GM12878 (cell line): Measurements from ENCODE around the gene SELE. TPM values are rescaled to one million over a fixed set of nuclear protein-coding genes. Genes with fewer than 3 reads are reported as not detected.

Experiments
- ATAC-seq: fragments of 200-7000 bp; cut with Tn5 transposase; 3 replicates; pipeline ENCODE4 v1.9.1; 2020; ENCODE audit warnings: mild to moderate bottlenecking, moderate library complexity
- BruUV-seq: library from RNA; stranded (reverse); fragments of 400-500 nt; replicated peaks from 2 replicates; lab custom pipeline; 2021; lab: Mats Ljungman, UMichigan
- CTCF ChIA-PET: fragments of 300-600 bp; sonication (Branson Sonifier 250); formaldehyde crosslinking; extraction: SDS; loops from one replicate; lab custom pipeline; 2021; ENCODE audit warnings: inconsistent platforms; lab: Yijun Ruan, JAX
- POLR2A ChIA-PET: fragments of 350-600 bp; formaldehyde crosslinking; extraction: SDS; loops from one replicate; lab custom pipeline; 2021; ENCODE audit warnings: inconsistent platforms; lab: Charles Lee
- RAD21 ChIA-PET: fragments of 300-600 bp; sonication (Branson Sonifier 250); formaldehyde crosslinking; loops from one replicate; lab custom pipeline; 2023; ENCODE audit warnings: antibody characterized with exemption; ENCODE audit not compliant: unreplicated experiment; lab: Charles Lee
- SMC1A ChIA-PET: fragments of 300-600 bp; sonication (Branson Sonifier 250); formaldehyde crosslinking; loops from one replicate; lab custom pipeline; 2023; ENCODE audit not compliant: unreplicated experiment, uncharacterized antibody; lab: Charles Lee
- DNase-seq: peaks from one replicate; pipeline ENCODE4 v3.0.0-alpha.2; 2011; ENCODE audit warnings: low read depth, low spot score
- FAIRE-seq: peaks from 3 replicates; lab custom pipeline; 2011; peaks lifted over from hg19 to GRCh38; lab: Jason Lieb, UNC
- H2AFZ ChIP-seq: 2 replicates; pipeline ENCODE4 v1.6.0; 2011; ENCODE audit warnings: low read depth, low read length, control low read depth; ENCODE audit not compliant: control insufficient read depth
- H3K27ac ChIP-seq: 2 replicates; pipeline ENCODE4 v1.5.1; 2011; ENCODE audit warnings: control low read depth; ENCODE audit not compliant: control insufficient read depth, insufficient read depth
- H3K27me3 ChIP-seq, 2 experiments: replicated peaks in 1 of 2; 2 replicates each; pipeline versions ENCODE4 v1.6.0 to v1.6.1; 2011; ENCODE audit warnings: low read length in 1 of 2; ENCODE audit not compliant: control insufficient read depth in 2 of 2, insufficient read depth in 2 of 2
- H3K36me3 ChIP-seq, 2 experiments: 2 replicates each; pipeline ENCODE4 v1.5.1; 2011; ENCODE audit warnings: low read length in 1 of 2; ENCODE audit not compliant: control insufficient read depth in 2 of 2, insufficient read depth in 2 of 2
- H3K4me1 ChIP-seq: 2 replicates; pipeline ENCODE4 v1.6.1; 2011; ENCODE audit warnings: mild to moderate bottlenecking, low read length, moderate library complexity, mixed read lengths; ENCODE audit not compliant: control insufficient read depth, insufficient read depth
- H3K4me2 ChIP-seq: 2 replicates; pipeline ENCODE4 v1.6.0; 2011; ENCODE audit warnings: control low read depth; ENCODE audit not compliant: control insufficient read depth, insufficient read depth
- H3K4me3 ChIP-seq: fragments of 200-600 bp; sonication (generic); 2 replicates; pipeline ENCODE4 v1.5.1; 2016
- H3K79me2 ChIP-seq: 2 replicates; pipeline ENCODE4 v1.6.0; 2011; ENCODE audit warnings: low read length; ENCODE audit not compliant: control insufficient read depth, insufficient read depth
- H3K9ac ChIP-seq: 2 replicates; pipeline ENCODE4 v1.8.0; 2011; ENCODE audit warnings: low read length, control low read depth, mixed read lengths; ENCODE audit not compliant: control insufficient read depth, insufficient read depth
- H3K9me3 ChIP-seq: replicated peaks from 3 replicates; pipeline ENCODE4 v1.5.1; 2011; ENCODE audit warnings: mild to moderate bottlenecking, low read length; ENCODE audit not compliant: control insufficient read depth, insufficient read depth
- H4K20me1 ChIP-seq: 2 replicates; pipeline ENCODE4 v1.6.0; 2011; ENCODE audit not compliant: control insufficient read depth, insufficient read depth
- ATF7 ChIP-seq: fragments of 450-650 bp; IDR thresholded peaks from 2 replicates; pipeline ENCODE4 v1.6.1; 2016; ENCODE audit warnings: low read depth, mild to moderate bottlenecking
- RB1 ChIP-seq: fragments of 450-650 bp; formaldehyde crosslinking; IDR thresholded peaks from 2 replicates; pipeline ENCODE4 v1.6.1; 2017; ENCODE audit warnings: mild to moderate bottlenecking, borderline replicate concordance
- REST ChIP-seq: IDR thresholded peaks from 2 replicates; pipeline ENCODE4 v1.6.1; 2012; ENCODE audit warnings: mild to moderate bottlenecking, low read depth, low read length
- SPI1 ChIP-seq: IDR thresholded peaks from 2 replicates; pipeline ENCODE4 v1.6.1; 2011; ENCODE audit warnings: low read depth, mild to moderate bottlenecking, low read length, moderate library complexity, borderline replicate concordance; ENCODE audit not compliant: insufficient read depth
- ZNF384 ChIP-seq: IDR thresholded peaks from 2 replicates; pipeline ENCODE4 v1.6.1; 2012; ENCODE audit warnings: low read depth, mild to moderate bottlenecking, low read length, improper control_type of control experiment, borderline replicate concordance
- WGBS: methylation state at CpG from one replicate; pipeline ENCODE4 v1.1.6; 2016; ENCODE audit warnings: low lambda C conversion rate; ENCODE audit not compliant: insufficient replicate concordance, insufficient coverage; ENCODE audit errors: missing lambda C conversion rate; 5-methylcytosine and 5-hydroxymethylcytosine counted together
- in situ Hi-C: fragments of 300-500 bp; cut with MboI; formaldehyde crosslinking; loops from 9 replicates; pipeline ENCODE4 v1.14.3; 2018; ENCODE audit warnings: mixed read lengths
- intact Hi-C: fragments of 100-400 bp; cut with micrococcal nuclease; formaldehyde crosslinking; loops from one replicate; pipeline ENCODE4 v1.14.2; 2022; ENCODE audit not compliant: unreplicated experiment
- polyA plus RNA-seq, 11 experiments: library from polyadenylated mRNA; depleted of rRNA in 4 of 11; unstranded in 6 of 11; stranded (reverse) in 5 of 11; fragments of >200 nt; fragmentation: Nextera tagmentation in 4 of 11; fragmentation: Illumina TruSeq in 1 of 11; extraction: Ambion mirVana in 4 of 11; extraction: Trizol in 1 of 11; gene quantifications; 1 replicate in 1 of 11; 2 replicates in 10 of 11; pipeline versions ENCODE4 v1.2.1 to v1.2.3, GENCODE V29; 2011 to 2016; ENCODE audit warnings: inconsistent platforms in 2 of 11, missing spikeins in 2 of 11, low read depth in 1 of 11
- total RNA-seq, 4 experiments: library from RNA; depleted of rRNA in 3 of 4; stranded (reverse); fragments of >200 nt in 3 of 4; fragmentation: Illumina TruSeq in 1 of 4; extraction: Trizol in 1 of 4; gene quantifications; 2 replicates each; pipeline versions ENCODE4 v1.2.1 to v1.2.3, GENCODE V29; 2013 to 2021
- TF ChIP-seq, protein P1 (sequence below): IDR thresholded peaks from 2 replicates; pipeline ENCODE4 v1.6.1; 2011; ENCODE audit warnings: mild to moderate bottlenecking, low read depth, low read length, moderate library complexity; ENCODE audit not compliant: insufficient replicate concordance
- TF ChIP-seq, protein P2 (sequence below): fragments of 450-650 bp; IDR thresholded peaks from 2 replicates; pipeline ENCODE4 v1.6.1; 2017; ENCODE audit warnings: borderline replicate concordance

SELE gene
- total and polyA plus RNA-seq, 10 of the 15 experiments (the other 5 are each of a cell fraction or from before 2014, with no cell fraction given), result not detected

DNA sequence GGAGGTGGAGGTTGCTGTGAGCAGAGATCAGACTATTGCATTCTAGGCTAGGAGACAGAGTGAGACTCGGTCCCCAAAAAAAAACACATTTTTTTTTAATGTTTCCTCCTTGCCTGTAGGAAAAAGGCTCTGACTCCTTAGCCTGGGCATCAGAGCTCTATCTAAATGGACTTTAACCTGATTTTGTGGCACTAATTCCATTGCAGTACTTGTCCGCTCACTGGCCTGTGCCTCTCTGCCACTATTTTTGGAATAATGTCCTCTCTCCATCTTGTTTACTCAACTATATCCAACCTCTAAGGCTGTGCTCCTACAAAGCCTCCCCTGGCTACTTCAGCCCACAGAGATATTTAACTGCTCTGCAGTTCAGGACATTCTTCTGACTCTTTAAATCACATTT lies 34.3 kb upstream of the SELE start:
- ChIA-PET POLR2A (no interaction called here), CTCF (no interaction called here), RAD21 (no interaction called here), SMC1A (no interaction called here)
- Histone ChIP-seq H3K27ac (no peak overlapping the region), H3K9ac (no peak overlapping the region), H3K36me3 (no peaks in the 10 kb centered on the region), H3K27me3 (no peaks in the 10 kb centered on the region; a peak in 2 of 4 replicates), H3K79me2 (no peaks in the 10 kb centered on the region), H4K20me1 (no peaks in the 10 kb centered on the region), H3K9me3 (no peaks in the 10 kb centered on the region), H3K4me3 (no peak overlapping the region), H3K4me1 (no peaks in the 10 kb centered on the region), H2AFZ (no peak overlapping the region), H3K4me2 (no peak overlapping the region)
- no peak for FAIRE-seq
- no peak for DNase-seq
- no peak for TF ChIP-seq ZNF384
- no peak for TF ChIP-seq SPI1
- TF ChIP-seq, protein P1, sequence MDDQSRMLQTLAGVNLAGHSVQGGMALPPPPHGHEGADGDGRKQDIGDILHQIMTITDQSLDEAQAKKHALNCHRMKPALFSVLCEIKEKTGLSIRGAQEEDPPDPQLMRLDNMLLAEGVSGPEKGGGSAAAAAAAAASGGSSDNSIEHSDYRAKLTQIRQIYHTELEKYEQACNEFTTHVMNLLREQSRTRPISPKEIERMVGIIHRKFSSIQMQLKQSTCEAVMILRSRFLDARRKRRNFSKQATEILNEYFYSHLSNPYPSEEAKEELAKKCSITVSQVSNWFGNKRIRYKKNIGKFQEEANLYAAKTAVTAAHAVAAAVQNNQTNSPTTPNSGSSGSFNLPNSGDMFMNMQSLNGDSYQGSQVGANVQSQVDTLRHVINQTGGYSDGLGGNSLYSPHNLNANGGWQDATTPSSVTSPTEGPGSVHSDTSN, result no peak
- no peak for TF ChIP-seq ATF7
- 73% methylated on average over 2 of the region's 2 CpGs for WGBS
- no peak for ATAC-seq
- no TSS peak for BruUV-seq
- in situ Hi-C loops, result no loop called here
- intact Hi-C loops, result no loop called here

GRCh38 chr1:169765580-169766331 lies 31.9 kb upstream of the SELE start:
- FAIRE-seq, result no peak
- Histone ChIP-seq H3K27me3 (no peaks in the 10 kb centered on the region; a peak in 2 of 4 replicates), H2AFZ (no peak overlapping the region), H3K4me2 (no peak overlapping the region), H3K9ac (no peak overlapping the region), H3K4me3 (no peak overlapping the region), H4K20me1 (no peaks in the 10 kb centered on the region), H3K9me3 (no peaks in the 10 kb centered on the region), H3K36me3 (no peaks in the 10 kb centered on the region), H3K4me1 (no peaks in the 10 kb centered on the region), H3K27ac (no peak overlapping the region), H3K79me2 (no peaks in the 10 kb centered on the region)
- in situ Hi-C loops, result no loop called here
- BruUV-seq, result no TSS peak
- RAD21 ChIA-PET, result interaction anchor here (0.7 kb wide), 1 partner anchor 555 kb away, joined by 3 read pairs; no protein-coding TSS in a partner anchor
- 21% methylated on average over 7 of the region's 7 CpGs for WGBS
- SMC1A ChIA-PET, result no interaction called here
- no peak for ATAC-seq
- no peak for DNase-seq
- POLR2A ChIA-PET, result no interaction called here
- intact Hi-C loops, result no loop called here
- CTCF ChIA-PET, result interaction anchor here (0.6 kb wide), 1 partner anchor 53 kb away, joined by 4 read pairs; no protein-coding TSS in a partner anchor
- TF ChIP-seq RB1, result no peak
- TF ChIP-seq, protein P2, sequence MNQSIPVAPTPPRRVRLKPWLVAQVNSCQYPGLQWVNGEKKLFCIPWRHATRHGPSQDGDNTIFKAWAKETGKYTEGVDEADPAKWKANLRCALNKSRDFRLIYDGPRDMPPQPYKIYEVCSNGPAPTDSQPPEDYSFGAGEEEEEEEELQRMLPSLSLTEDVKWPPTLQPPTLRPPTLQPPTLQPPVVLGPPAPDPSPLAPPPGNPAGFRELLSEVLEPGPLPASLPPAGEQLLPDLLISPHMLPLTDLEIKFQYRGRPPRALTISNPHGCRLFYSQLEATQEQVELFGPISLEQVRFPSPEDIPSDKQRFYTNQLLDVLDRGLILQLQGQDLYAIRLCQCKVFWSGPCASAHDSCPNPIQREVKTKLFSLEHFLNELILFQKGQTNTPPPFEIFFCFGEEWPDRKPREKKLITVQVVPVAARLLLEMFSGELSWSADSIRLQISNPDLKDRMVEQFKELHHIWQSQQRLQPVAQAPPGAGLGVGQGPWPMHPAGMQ, result no peak
- no peak for TF ChIP-seq REST
